Measurements from ENCODE around the gene ACTN3. TPM values are rescaled to one million over a fixed set of nuclear protein-coding genes. Genes with fewer than 3 reads are reported as not detected.
"Not testable (repeated sequence)": the region's sequence is repeated elsewhere in the genome, so short reads cannot be mapped to it uniquely, and the experiment has no call there.

ACTN3 gene
- total RNA-seq, 1 donor from 2014 or later = not detected

DNA sequence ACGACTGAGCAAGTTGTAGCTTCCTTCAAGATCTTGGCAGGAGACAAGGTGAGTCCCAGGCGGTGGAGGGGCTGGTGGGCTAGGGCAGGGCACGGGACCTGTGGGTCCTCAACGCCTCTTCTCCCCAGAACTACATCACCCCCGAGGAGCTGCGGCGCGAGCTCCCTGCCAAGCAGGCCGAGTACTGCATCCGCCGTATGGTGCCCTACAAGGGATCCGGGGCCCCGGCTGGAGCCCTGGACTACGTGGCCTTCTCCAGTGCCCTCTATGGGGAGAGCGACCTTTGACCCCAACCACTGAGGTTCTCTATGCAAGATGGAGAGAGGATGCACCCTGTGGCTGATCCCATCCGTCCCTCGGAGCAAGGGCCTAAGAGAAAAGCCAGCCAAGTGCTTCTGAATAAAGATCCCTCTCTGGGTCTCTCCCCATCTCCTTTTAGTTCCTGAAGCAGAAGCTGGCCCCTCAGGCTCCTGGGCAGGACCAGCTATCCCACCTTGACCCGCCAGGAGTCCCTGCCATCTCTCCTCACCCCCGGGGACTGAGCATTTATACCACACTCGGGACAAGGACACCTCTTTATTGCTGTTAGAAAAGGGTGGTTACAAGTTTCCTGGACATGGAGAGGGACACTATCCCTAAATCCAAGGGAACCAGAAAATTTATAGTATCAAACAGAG, 16.3 kb downstream of the ACTN3 start:
- no peak for DNase-seq (ENCODE audit: extremely low read depth, low read depth, low spot score)

GRCh38 chr11:66563832-66564231, 17.1 kb downstream of the ACTN3 start:
- DNase-seq (ENCODE audit: extremely low read depth, low read depth, low spot score) = no peak

GRCh38 chr11:66564538-66564937, 17.8 kb downstream of the ACTN3 start:
- no peak for DNase-seq (ENCODE audit: extremely low read depth, low read depth, low spot score)

DNA sequence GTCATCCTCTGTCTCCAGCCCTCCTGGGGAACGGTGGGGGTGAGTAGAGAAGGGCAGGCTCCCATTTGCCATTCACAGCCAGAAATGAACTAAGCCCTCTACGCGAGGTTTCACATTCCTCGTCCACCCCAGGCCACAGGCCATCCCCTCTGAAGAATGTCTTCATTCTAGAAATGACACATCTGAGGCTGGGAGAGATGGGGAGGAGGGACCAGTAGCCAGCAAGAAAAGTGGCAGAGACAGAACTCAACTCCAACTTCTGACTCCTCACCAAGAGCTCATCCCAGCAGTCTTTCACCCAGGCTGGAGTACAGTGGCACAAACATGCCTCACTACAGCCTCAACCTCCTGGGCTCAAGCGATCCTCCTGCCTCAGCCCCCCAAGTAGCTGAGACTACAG, 18.3 kb downstream of the ACTN3 start:
- no peak for DNase-seq (ENCODE audit: extremely low read depth, low read depth, low spot score)

DNA sequence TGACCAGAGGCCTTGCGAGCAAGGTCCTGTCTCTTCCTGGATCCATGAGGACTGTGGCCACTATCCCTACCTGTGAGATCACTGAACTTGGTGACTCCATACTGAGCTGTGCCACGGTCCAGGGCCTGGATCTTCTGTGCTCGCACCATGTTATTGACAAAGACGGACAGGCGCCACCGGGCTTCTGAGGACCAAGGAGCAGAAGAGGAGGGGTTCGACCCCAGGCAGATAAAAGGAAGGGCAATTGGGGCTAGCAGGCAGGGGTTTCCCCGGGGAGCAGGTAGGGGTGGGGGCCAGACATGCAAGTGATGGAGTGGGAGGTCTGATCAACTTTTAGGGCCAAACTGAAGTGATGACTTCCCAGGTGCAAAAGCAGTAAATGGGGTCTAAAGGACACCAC, 19.5 kb downstream of the ACTN3 start:
- no peak for DNase-seq (ENCODE audit: extremely low read depth, low read depth, low spot score)

GRCh38 chr11:66567787-66568123, 21.1 kb downstream of the ACTN3 start:
- no peak for DNase-seq (ENCODE audit: extremely low read depth, low read depth, low spot score)

GRCh38 chr11:66568124-66568916, 21.6 kb downstream of the ACTN3 start, which contains the start of gene CTSF:
CTSF (minus strand) TSS chr11:66568606; CDS start chr11:66568486, 120 bp downstream.
- DNase-seq (ENCODE audit: extremely low read depth, low read depth, low spot score) = no peak

DNA sequence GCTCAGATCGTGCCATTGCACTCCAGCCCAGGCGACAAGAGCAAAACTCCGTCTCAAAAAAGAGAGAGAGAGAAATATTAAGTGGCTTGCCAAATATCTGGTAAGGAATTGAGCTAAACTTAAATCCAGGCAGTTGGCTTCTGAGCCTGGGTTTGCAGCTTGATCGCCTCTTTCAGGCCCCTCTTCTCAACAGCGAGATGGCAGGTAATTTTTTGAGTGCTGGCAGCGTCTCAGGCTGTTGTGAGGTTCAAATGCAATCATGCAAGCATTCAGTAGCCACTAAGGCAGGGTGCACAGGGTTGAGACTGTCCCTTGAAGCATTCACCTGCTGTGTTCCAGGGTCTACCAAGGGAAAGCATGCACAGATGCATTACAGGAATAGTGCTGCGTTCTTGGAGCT, 22.4 kb downstream of the ACTN3 start:
- no peak for DNase-seq (ENCODE audit: extremely low read depth, low read depth, low spot score)

DNA sequence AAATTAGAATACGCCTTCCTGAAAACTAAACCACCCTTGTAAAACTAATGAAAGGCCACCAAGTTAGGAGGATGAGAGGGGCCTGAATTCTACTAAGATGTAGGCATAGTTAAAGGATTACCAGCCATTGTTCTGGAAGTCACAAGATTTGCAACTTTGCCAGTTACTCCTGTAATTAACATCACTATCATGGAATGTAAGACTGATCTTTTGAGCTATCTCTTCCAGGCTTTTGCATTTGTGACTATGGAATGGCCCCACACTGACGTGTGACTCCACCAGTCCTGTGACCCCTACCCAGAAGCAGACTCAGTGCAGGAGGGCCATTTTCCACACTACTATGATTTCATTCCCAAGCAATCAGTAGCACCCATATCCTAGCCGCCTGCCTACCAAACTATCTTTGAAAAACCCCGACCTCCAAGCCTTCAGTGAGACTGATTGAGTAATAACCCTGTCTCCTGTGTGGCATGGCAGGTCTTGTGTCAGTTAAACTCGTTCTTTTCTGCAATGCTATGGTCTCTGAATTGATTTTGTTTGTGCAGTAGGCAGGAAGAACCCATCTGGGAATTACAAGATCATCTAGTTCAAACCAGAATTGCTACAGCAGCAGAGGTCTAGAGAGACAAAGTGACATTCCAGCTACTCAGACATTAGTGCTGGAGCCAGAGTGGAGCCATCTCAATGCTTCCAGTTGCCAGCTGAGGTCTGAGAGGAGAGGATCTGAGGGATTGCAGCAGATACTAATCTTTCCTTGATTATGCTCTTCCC, 23.6 kb downstream of the ACTN3 start:
- no peak for DNase-seq (ENCODE audit: extremely low read depth, low read depth, low spot score)

DNA sequence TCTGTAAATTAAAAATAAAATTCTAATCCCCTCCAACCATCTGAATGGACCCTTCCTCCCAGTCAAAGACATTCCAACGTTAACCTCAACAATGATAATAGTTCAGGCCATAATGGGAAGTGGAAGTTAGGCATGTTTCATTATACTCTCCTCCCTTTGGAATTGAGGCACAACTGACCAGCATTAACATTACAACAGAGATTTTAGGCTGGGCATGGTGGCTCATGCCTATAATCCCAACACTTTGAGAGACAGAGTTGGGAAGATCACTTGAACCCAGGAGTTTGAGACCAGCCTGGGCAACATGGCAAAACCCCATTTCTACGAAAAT, 24.1 kb downstream of the ACTN3 start:
- no peak for DNase-seq (ENCODE audit: extremely low read depth, low read depth, low spot score)

GRCh38 chr11:66579017-66579606, 32.4 kb downstream of the ACTN3 start:
- DNase-seq (ENCODE audit: extremely low read depth, low read depth, low spot score) = peak; percentile 10

GRCh38 chr11:66580803-66581202, 34.1 kb downstream of the ACTN3 start:
- no peak for DNase-seq (ENCODE audit: extremely low read depth, low read depth, low spot score)

DNA sequence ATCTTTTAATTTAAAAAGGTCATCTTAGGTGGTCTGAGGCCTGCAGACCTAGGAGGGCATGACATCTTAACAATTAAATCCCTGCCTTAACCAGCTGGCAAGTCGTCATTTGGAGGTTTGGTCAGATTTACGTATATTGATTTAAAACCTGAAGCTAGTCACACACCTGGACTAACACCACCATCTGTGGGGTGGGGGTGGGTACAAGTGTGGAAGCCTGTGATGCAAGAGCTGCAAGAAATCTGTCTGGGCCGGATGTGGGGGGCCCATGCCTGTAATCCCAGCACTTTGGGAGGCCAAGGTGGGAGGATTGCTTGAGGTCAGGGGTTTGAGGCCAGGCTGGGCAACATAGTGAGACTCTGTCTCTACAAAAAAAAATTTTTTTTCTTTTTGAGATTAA, 34.6 kb downstream of the ACTN3 start:
- no peak for DNase-seq (ENCODE audit: extremely low read depth, low read depth, low spot score)

GRCh38 chr11:66582565-66583147, 36.0 kb downstream of the ACTN3 start:
- DNase-seq (ENCODE audit: extremely low read depth, low read depth, low spot score) = not testable (repeated sequence)

DNA sequence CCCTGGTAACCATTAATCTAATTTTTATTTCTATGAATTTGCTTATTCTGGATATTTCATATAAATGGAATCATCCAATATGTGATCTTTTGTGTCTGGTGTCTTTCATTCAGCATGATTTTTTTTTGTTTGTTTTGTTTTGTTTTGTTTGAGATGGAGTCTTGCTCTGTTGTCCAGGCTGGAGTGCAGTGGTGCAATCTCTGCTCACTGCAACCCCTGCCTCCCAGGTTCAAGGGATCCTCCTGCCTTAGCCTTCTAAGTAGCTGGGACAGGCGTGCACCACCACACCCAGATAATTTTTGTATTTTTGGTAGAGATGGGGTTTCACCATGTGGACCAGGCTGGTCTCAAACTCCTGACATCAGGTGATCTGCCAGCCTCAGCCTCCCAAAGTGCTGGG, 38.7 kb downstream of the ACTN3 start:
- not testable (repeated sequence) for DNase-seq (ENCODE audit: extremely low read depth, low read depth, low spot score)

DNA sequence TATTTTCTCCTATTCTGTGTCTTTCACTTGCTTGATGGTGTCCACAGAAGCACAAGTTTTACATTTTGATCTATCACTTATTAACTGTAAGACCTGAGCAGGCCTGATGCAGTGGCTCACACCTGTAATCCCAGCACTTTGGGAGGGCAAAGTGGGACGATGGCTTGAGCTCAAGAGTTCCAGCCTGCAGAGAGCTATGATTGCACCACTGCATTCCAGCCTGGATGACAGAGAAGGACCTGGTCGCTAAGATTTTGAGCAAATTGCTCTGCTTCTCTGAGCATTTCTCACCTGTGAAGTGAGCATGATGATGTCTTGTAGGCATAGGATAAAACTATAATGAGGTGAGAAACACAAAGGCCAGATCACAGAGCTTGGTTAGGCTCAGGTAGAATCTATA, 39.4 kb downstream of the ACTN3 start:
- no peak for DNase-seq (ENCODE audit: extremely low read depth, low read depth, low spot score)

GRCh38 chr11:66589315-66589714, 42.6 kb downstream of the ACTN3 start:
- DNase-seq (ENCODE audit: extremely low read depth, low read depth, low spot score) = not testable (repeated sequence)

DNA sequence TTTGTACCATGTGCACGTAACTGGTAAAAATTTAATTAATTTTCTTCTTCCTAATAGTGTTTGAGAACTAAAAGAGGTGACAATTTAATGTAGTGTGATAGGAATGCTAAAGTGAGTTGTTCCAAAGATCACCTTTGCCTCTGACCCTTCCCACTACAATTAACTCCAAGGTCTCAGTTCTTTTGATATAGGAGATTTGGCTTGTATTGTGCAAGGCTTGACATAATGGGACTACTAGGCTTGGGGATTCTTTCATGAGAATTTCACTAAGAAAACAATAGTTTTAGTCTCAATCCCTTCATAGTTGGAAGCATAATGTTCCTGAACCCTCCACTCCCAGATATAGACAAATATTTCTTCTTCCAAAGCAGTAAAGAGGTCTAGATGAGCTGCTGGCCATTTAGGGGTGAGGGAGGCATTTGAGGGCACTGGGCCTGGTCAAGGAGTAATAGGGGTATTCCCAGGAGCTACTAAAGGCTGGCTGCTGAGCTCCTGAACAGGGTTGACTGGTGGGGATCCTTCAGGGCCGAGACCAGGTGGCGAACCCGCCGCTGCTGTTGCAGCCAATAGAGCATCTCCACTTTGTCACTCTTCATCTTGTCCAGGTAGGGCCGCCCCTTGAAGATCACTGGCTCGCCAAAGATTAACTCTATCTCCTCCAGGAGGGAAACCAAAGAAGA, 43.4 kb downstream of the ACTN3 start:
- DNase-seq (ENCODE audit: extremely low read depth, low read depth, low spot score) = no peak

DNA sequence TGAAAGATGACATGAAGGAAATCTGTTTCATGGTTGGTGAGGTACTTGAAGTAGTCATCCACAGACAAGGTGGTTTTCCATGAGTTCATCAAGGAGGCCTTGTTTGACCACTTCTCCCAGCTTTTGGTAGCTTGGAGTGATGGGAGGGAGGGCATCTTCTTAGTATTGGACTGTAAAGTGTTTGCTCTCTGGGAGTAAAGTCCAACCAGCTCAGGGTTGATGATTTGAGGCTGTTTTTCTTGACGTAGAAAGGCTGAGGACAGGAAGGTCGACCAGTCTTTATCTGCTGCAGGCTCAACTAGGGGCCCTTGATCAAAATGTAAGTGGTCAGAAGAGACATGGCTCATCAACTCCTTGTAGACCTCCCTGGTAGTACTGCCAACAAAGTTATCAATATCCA, 44.5 kb downstream of the ACTN3 start:
- no peak for DNase-seq (ENCODE audit: extremely low read depth, low read depth, low spot score)
